Globus pallidus (tissue), 1 donor: ENCODE measurements around the gene PRPF19.

ENCODE experiments used
- DNase-seq: peaks from one replicate; pipeline ENCODE4 v3.0.0-alpha.2; 2015; ENCODE audit warnings: low spot score

PRPF19 gene

GRCh38 chr11:60873533-60873932 is 32.9 kb downstream of the PRPF19 start:
- DNase-seq, result no peak

GRCh38 chr11:60872961-60873524 is 33.3 kb downstream of the PRPF19 start:
- DNase-seq, result no peak

- no peak for DNase-seq
Measured at GRCh38 chr11:60872124-60872960, 34.0 kb downstream of the PRPF19 start.

- DNase-seq, result no peak
Measured at GRCh38 chr11:60871378-60872061, 34.9 kb downstream of the PRPF19 start.

GRCh38 chr11:60870733-60871377 is 35.5 kb downstream of the PRPF19 start:
- no peak for DNase-seq

- no peak for DNase-seq
Measured at GRCh38 chr11:60870276-60870675, 36.1 kb downstream of the PRPF19 start.

- no peak for DNase-seq
Measured at GRCh38 chr11:60869451-60869825, 36.9 kb downstream of the PRPF19 start.

GRCh38 chr11:60868682-60869450 is 37.5 kb downstream of the PRPF19 start:
- DNase-seq, result no peak

- no peak for DNase-seq
Measured at GRCh38 chr11:60867871-60868681, 38.3 kb downstream of the PRPF19 start.

- DNase-seq, result no peak
Measured at GRCh38 chr11:60866911-60867870, 39.2 kb downstream of the PRPF19 start, which contains the start of gene ZP1. Gene ZP1, plus strand, starts transcription at chr11:60867542. Its CDS starts 20 bp downstream, at chr11:60867562.

GRCh38 chr11:60864856-60865513 is 41.4 kb downstream of the PRPF19 start:
- DNase-seq, result no peak

- no peak for DNase-seq
Measured at GRCh38 chr11:60863550-60864521, 42.5 kb downstream of the PRPF19 start.

GRCh38 chr11:60862171-60862570 is 44.2 kb downstream of the PRPF19 start:
- no peak for DNase-seq

GRCh38 chr11:60860943-60861342 is 45.4 kb downstream of the PRPF19 start:
- DNase-seq, result peak; percentile 56

GRCh38 chr11:60859616-60860250 is 46.7 kb downstream of the PRPF19 start:
- peak; percentile 84 for DNase-seq

GRCh38 chr11:60858731-60859464 is 47.5 kb downstream of the PRPF19 start:
- DNase-seq, result no peak

- no peak for DNase-seq
Measured at GRCh38 chr11:60858236-60858635, 48.1 kb downstream of the PRPF19 start.
